GM10248 (cell line): Measurements from ENCODE around the gene GNMT.

Source experiments
- CTCF ChIA-PET: fragments of 300-600 bp; sonication (Branson Sonifier 250); formaldehyde crosslinking; extraction: SDS; loops from one replicate; lab custom pipeline; 2021; ENCODE audit warnings: antibody characterized with exemption; lab: Yijun Ruan, JAX
- POLR2A ChIA-PET: fragments of 350-650 bp; sonication (Branson Sonifier 250); formaldehyde crosslinking; extraction: SDS; loops from one replicate; lab custom pipeline; 2020; ENCODE audit warnings: antibody characterized with exemption; lab: Yijun Ruan, JAX
- DNase-seq: peaks from one replicate; pipeline ENCODE4 v3.0.0; 2012; ENCODE audit errors: extremely low spot score
- CTCF ChIP-seq: IDR thresholded peaks from 2 replicates; pipeline ENCODE4 v1.5.1; 2012; ENCODE audit warnings: mild to moderate bottlenecking, low read depth; ENCODE audit errors: extremely low read depth, missing control alignments, control extremely low read depth

GNMT gene

GRCh38 chr6:42978839-42979522 lies 18.4 kb downstream of the GNMT start, which contains the start of gene PEX6:
PEX6 (minus strand) TSS chr6:42979181; CDS start chr6:42979150, 31 bp downstream.
- DNase-seq = peak; percentile 93
- no peak for TF ChIP-seq CTCF
- POLR2A ChIA-PET = interaction anchor here (0.5 to 1.1 kb wide), 7 partner anchors 26 to 647 kb away, joined by 3 to 6 read pairs (median 5); partner anchors contain the start of genes CNPY3, KLHDC3 and MEA1
- CTCF ChIA-PET = interaction anchor here (1.1 to 1.7 kb wide), 7 partner anchors 9 to 78 kb away, joined by 3 to 5 read pairs (median 4); no protein-coding TSS in a partner anchor

GRCh38 chr6:42979523-42980177 lies 19.1 kb downstream of the GNMT start:
- no peak for TF ChIP-seq CTCF
- DNase-seq = no peak
- ChIA-PET POLR2A (interaction anchor here (0.6 to 1.0 kb wide), 2 partner anchors 27 to 195 kb away, joined by 3 to 4 read pairs; no protein-coding TSS in a partner anchor), CTCF (interaction anchor here (1.0 to 1.7 kb wide), 9 partner anchors 8 to 79 kb away, joined by 3 to 5 read pairs (median 4); no protein-coding TSS in a partner anchor)

GRCh38 chr6:42981836-42982235 lies 21.3 kb downstream of the GNMT start:
- ChIA-PET POLR2A (no interaction called here), CTCF (interaction anchor here (1.4 kb wide), 1 partner anchor 22 kb away, joined by 4 read pairs; no protein-coding TSS in a partner anchor)
- no peak for TF ChIP-seq CTCF
- no peak for DNase-seq

GRCh38 chr6:42984001-42984923 lies 23.7 kb downstream of the GNMT start, which contains the start of gene PPP2R5D:
PPP2R5D (plus strand) TSS chr6:42984570; CDS start chr6:42984678, 108 bp downstream.
- no peak for TF ChIP-seq CTCF
- DNase-seq = peak; percentile 97
- CTCF ChIA-PET = interaction anchor here (0.7 to 1.8 kb wide), 7 partner anchors 10 to 37 kb away, joined by 3 to 6 read pairs (median 4); partner anchors contain the start of genes KLHDC3 and RRP36
- POLR2A ChIA-PET = interaction anchor here (0.6 to 1.5 kb wide), 10 partner anchors 12 to 1196 kb away, joined by 3 to 11 read pairs (median 4); partner anchors contain the start of gene CNPY3

- TF ChIP-seq CTCF = no peak
- no peak for DNase-seq
- ChIA-PET CTCF (interaction anchor here (0.8 to 1.8 kb wide), 4 partner anchors 9 to 29 kb away, joined by 3 to 6 read pairs (median 5); partner anchors contain the start of gene KLHDC3), POLR2A (interaction anchor here (1.5 kb wide), 1 partner anchor 55 kb away, joined by 11 read pairs; the partner anchor contains the start of gene CNPY3)
These were observed 24.4 kb downstream of the GNMT start for GRCh38 chr6:42984924-42985475.
